Stimulated activated CD4-positive, alpha-beta T cell treated with anti-CD3 and anti-CD28 coated beads, TNF-alpha, amount 100 ng/mL, for 48 hours (primary cell): ENCODE measurements around the gene MYO18B.

Source experiments
- DNase-seq, 3 donors: peaks; one replicate each; pipeline ENCODE4 v3.0.0-alpha.2; 2020; ENCODE audit warnings: low read depth in 3 of 3

The MYO18B gene

DNA sequence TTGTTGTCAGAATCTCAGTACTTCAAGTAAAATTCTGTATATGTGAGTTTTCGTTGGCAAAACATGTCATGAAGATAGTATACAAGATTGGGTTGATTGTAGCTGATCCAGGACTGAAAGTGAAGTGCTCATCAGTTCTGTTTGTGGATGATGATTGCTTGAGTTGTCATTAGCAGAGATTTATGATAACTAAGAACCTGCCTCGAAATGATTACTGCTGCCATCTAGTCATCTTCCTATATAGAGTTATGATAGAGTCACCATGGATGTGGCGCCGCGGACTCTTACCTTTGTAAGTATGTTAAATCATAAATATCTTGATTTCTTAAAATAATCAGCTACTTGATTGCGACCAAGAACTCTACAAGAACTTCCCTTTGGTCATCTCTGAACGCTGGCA is 27.9 kb upstream of the MYO18B start:
- no peak for DNase-seq

DNA sequence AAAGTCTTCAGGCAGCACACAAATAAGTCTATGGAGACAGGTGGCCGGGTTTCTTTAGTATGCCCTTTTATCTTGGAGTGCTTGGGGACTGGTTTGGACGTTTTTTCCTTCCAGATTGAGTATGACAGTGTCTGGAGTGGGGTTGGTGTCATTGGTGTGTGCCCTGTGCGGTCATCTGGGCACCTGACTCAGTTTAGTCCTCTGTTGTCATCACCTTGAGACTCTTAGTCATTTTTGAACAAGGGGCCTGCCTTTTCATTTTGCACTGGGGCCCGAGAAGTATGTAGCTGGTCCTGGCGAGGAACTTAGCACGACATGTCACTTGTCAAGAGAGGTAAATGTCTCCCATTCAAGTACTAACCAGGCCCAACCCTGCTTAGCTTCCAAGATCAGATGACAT is 27.2 kb upstream of the MYO18B start:
- no peak for DNase-seq

DNA sequence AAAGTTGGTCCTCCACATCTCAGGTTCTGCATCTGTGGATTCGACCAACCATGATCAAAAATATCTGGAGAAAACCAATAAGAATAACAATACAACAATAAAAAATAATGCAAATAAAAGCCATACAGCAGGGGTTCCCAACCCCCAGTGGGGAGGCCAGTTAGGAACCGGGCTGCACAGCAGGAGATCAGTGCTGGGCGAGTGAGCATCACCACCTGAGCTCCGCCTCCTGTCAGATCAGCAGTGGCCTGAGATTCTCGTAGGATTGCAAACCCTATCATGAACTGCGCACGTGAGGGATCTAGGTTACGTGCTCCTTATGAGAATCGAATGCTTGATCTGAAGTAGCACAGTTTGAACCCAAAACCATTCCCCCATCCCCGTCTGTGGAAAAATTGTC is 25.4 kb upstream of the MYO18B start:
- DNase-seq = no peak

DNA sequence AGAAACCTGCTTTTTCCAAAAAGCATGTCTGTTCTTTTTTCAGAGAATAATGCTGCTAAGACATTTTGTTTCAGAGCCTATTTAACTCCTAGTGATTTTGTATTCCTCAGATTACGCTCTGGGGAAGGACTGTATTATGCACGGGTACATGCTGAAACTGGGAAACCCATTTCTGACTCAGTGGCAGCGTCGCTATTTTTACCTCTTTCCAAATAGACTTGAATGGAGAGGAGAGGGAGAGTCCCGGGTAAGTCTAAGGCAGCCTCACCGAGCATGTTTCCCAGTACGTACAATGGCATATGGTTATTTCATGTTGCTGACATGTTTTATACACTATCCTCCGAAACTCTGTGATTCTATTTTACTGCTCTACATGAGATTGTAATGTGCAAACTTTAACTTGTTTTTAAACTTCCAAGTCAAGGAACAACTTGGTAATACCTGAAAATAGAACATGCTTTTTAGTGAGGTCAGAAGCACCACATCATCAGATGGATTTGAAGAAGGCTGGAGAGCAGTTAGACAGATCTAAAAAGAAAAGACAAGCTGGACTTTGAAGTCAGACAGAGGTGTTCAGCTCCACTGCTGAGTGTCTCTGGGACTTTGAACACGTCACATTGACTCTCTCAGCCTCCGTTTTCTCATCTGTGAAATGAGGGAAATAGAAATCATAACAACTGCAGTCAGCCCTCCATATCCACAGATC is 23.7 kb upstream of the MYO18B start:
- DNase-seq = no peak

GRCh38 chr22:25722223-25722622 is 19.8 kb upstream of the MYO18B start:
- DNase-seq = no peak

GRCh38 chr22:25722626-25723025 is 19.4 kb upstream of the MYO18B start:
- no peak for DNase-seq

DNA sequence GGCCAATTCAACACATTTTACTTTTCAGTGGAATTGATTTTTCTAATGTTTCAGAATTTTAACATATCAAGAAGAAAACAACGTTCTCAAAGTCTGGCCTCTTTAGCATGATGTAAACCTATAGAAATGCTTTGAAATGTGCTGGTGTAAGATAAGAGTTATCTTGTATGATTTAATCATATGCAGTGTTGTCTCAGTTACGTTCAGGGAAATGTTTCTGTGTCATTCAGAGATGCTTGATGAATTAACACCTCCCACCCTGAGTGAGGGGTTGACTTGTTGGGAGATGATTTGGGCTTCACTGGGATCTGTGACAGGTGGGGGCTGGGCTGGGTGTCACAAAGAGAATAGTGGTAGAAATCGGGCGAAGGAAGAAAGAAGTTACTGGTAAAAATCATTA is 15.7 kb upstream of the MYO18B start:
- no peak for DNase-seq

DNA sequence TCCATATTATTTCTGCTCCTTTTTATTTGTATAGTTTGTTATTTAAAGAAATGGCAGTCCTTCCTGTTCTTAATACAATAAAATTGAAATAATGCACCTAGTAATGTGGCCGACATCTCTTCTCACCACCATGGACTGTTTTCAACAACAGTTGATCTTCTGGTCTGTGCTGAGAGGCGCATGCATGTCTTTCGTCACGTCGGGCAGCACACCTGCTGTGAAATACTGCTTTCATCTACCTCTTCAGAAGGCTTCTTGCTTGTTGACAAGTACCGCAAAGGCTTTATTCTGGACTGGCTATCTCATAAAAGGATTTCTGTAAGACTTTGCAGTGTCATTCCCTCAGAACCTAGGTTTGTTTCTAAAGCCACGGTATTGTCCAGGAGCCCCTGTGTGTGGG is 13.9 kb upstream of the MYO18B start:
- DNase-seq = no peak

GRCh38 chr22:25729016-25729995 is 12.7 kb upstream of the MYO18B start:
- DNase-seq = no peak

GRCh38 chr22:25735650-25736049 is 6.3 kb upstream of the MYO18B start:
- no peak for DNase-seq

DNA sequence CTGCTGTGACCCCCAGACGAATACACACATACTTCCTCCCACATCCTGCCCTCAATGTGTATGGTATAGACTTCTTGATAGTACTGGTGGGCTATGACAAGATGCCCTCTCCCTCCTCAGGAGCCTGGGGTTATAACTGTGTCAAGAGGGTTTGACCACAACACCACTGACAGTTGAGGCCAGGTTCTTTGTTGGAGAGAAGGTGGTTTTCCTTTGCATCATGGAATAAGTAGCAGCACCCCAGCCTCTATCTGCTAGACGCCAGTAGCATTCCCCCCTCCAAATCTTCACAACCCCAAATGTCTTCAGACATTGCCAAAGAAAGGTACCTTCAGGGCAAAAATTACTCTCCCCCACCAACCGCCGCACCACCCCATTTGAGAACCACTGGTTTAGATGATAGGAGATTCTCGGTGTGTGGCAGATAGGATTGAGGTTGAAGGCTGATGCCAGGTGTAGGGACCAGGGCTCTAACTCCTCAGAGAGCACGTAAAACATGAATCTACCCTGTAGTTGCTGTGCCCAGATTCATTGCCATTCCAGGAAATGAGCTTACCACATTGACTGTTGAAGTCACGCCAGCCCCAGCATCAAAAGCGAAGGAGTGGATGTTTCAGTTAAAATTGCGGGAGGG is 5.5 kb upstream of the MYO18B start:
- peak in 1 of 3 donors; percentile 27 for DNase-seq

GRCh38 chr22:25739659-25740344 is 2.2 kb upstream of the MYO18B start:
- DNase-seq = no peak

DNA sequence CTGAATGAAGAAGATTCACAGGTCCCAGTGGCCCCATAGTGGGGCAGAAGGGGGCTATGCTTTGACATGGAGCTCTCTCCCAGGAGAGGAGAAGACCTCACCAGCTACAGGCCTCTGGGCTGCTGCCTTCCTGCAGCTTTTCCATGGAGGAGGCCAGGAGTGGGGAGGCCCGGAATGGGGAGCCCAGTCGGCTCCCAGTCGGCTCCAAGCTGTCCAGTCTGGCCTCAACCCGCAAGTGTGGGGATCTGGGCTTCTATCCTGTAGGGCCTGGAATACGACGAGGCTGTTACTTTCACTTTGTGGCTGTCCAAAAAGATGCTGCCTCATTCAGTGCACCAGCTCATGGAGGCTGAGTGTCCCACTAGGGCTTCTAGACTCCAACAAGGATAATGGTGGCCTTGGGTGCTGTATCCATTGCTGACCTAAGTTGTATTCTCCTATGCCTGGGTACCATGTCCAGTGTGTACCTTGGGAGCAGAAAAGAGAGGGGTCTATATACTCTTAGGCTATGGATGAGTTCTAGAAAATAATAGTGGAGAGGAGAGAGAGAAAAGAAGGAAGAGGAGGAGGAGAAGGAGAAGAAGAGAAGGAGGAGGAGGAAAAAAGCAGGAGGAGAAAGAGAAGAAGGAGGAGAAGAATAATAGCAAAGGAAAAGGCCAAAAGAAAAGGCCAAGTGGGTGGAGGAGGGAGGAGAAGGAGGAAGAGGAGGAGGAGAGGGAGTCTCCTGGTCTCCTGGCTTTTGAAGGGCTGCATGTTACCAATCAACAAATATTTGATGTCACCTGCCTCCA is 1.1 kb downstream of the MYO18B start:
- no peak for DNase-seq

GRCh38 chr22:25744694-25745093 is 2.7 kb downstream of the MYO18B start:
- DNase-seq = no peak

DNA sequence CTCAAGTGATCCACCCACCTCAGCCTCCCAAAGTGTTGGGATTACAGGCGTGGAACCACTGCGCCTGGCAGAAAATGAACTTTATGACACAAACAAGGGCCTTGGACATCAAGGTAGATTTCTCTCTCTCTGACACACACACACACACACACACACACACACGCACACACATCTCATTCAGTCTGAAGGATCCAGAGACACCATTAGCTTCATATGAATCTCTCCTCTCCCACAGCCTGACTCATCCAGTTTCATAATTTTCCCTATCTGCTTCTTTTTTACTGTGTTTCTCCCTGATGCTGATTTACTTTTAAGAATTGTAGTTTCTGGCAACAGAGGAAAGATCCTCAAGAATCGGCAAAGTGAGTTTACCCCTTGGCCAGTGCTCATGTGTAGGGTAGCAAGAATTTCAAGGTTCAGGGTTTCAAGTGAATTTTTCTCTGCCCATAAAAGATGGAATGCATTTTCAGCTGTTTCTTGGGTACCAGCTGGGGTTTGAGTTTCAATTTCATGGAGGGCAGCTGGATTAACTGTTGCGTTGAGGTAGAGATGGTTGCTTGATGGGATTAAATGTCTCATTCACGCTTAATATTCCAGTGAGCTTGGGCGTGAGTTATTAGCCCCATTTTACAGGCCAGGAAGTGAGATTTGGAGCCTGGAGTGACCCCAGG is 3.5 kb downstream of the MYO18B start:
- DNase-seq = no peak

DNA sequence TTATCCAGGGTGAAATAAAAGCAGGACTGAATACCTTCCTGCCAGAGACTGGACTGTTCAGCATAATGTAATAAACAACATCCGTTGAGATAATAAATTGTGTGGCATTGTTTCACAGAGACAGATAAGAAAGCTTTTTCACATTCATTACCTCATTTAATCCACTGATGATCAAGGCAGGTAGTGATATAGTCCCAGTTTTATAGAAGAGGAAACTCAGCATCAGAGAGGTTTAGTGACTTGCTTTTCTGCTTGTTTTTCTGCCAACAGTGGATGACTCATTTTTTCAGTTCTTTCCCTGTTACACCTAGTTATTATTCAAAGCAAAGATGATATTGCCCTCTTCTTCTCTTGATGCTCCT is 4.0 kb downstream of the MYO18B start:
- DNase-seq = no peak

- DNase-seq = no peak
These were observed 5.4 kb downstream of the MYO18B start for GRCh38 chr22:25747245-25747944.

DNA sequence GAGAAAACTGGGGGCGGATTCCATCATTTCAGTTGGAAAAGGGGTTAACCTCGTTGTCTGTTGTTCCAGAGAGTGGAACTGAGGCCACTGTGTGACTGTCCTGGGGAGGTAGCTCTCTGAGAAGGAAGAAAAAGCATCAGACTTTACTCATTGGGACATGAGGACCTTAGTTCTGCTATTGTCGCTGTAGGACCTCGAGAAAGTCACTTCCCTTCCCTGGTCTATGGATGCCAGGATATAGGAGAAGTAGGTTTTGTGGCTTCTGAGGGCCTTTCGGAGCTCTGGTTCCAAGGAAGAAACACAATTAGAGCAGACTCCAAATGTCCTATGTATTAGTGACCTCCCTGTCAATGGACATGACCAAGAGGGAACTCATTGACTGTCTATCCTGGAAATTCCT is 6.2 kb downstream of the MYO18B start:
- DNase-seq = no peak

GRCh38 chr22:25748704-25749103 is 6.7 kb downstream of the MYO18B start:
- no peak for DNase-seq
